Stimulated activated CD8-positive, alpha-beta memory T cell treated with anti-CD3 and anti-CD28 coated beads, Interleukin-15, amount 100 ng/mL, for 4 hours (primary cell): ENCODE results near the gene NDUFAF3.
A peak's percentile ranks its signal among the peaks of the same experiment; 100 is the strongest.

Source experiments
- DNase-seq, 2 donors: peaks; one replicate each; pipeline ENCODE4 v3.0.0-alpha.2; 2020; ENCODE audit warnings: low read depth in 2 of 2

Gene NDUFAF3, protein sequence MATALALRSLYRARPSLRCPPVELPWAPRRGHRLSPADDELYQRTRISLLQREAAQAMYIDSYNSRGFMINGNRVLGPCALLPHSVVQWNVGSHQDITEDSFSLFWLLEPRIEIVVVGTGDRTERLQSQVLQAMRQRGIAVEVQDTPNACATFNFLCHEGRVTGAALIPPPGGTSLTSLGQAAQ

DNA sequence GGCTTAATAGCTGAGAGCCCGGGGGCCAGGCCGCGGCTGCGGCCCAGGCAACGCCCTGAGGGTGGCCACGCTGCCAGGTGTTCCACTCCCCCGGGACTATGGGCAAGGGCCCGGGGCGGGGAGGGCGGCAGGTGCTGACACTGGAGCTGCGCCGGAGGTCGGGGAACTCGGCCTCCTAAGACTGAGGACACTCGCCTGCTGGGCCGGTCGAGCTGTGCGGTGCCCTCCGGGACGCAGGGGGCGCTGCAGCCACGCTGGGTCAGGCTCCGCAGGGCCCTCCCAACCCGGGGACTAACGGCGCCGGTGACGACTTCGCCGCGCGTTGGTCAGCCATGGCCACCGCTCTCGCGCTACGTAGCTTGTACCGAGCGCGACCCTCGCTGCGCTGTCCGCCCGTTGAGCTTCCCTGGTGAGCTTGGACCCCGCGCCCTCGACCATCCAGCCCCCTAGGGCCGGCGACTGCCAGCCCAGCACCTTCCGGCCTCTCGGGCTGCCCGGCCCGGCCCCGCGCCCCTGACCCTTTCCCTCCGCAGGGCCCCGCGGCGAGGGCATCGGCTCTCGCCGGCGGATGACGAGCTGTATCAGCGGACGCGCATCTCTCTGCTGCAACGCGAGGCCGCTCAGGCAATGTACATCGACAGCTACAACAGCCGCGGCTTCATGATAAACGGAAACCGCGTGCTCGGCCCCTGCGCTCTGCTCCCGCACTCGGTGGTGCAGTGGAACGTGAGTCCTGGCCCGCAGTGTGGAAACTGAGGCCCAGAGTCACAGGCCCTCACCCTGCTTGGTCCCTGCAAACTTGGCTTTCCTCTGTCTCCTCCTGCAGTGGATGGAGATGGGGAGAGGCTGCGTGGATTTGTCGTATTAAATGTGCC lies at the start of gene NDUFAF3:
Gene NDUFAF3, plus strand, starts transcription at position 309 of the 875 bp plus-strand sequence. Its CDS starts 24 bp downstream, at position 333.
- DNase-seq: peak; percentile 79 to 84

DNA sequence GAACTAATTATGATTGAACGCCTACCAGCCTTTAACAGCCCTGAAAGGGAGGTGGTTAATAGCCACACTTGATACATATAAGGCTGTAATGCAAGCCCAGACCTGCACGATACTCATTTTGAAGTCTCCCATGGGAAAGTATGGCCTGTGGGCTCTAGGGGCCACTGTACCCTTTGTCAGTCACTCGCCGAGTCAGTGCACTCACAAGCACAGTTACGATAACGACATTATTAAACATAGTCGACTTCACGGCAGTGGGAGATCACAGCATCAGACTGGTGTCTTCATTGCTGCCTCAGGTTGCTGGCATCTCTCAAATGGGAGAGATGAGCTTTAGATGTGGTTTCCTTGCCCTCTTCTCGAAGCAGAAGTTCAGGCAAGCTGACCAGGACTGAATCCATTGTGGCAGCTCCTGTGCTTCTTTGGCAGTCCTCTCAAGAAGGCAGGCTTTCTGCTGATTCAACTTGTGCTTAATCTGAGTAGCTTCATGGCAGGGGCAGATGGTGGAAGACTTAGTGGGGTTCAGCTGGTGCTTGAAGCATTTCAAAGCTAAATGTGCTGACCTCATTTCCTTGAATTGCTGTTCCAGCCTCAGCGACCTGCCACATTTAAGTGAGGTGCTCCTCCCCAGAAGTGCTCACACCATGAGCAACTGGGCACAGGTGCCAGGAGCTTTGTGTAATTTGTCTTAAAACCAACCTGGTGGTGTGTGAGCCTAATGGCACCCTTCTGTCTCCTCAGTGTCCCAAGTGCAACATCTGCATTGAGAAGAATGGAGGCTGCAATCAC lies 47.7 kb upstream of the NDUFAF3 start:
- no peak for DNase-seq

DNA sequence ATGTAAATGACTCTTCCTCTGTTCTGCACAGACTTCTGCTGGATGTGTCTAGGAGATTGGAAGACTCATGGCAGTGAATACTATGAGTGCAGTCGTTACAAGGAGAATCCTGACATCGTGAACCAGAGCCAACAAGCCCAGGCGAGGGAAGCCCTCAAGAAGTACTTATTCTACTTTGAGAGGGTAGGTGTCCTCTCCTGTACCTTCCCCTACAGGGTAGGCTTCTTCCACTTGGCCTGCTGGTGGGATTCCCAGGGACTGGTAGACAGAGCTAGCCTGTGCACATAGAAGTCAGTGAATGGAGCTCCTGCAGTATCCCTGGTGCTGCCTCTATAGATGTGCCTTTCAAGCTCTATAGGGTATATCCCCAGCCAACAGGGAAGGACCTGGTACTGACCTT lies 42.5 kb upstream of the NDUFAF3 start:
- no peak for DNase-seq

DNA sequence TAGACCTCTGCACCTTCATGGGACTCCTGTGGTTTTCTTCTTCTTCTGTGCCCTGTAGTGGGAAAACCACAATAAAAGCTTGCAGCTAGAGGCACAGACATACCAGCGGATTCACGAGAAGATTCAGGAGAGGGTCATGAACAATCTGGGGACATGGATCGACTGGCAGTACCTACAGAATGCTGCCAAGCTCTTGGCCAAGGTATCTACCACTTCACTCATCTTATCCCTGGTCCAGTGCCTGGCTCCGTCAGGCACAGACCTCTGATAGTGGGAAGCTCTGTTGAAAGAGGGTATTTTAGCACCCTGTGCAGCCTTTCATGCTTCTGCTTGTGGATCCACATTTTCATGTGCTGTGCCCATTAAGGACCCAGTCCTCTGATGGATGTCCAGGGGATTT lies 41.6 kb upstream of the NDUFAF3 start:
- no peak for DNase-seq

DNA sequence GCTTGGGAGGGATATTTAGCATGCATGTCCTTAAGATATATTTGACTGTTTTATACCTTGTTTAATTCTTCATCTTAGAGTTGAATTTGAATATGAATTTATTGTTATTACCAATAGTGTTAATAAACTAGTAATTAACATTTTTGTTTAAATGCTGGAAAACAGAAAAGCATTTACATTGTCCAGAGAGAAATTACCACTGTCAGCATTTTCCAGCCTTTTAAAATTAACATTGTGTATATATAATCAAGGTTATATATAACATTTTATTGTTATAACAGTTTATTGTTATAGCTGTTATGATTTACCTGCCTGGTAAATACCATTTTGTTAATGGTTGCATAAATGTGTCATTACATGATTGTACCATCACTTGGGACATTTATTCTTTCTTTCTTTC lies 39.9 kb upstream of the NDUFAF3 start:
- no peak for DNase-seq

DNA sequence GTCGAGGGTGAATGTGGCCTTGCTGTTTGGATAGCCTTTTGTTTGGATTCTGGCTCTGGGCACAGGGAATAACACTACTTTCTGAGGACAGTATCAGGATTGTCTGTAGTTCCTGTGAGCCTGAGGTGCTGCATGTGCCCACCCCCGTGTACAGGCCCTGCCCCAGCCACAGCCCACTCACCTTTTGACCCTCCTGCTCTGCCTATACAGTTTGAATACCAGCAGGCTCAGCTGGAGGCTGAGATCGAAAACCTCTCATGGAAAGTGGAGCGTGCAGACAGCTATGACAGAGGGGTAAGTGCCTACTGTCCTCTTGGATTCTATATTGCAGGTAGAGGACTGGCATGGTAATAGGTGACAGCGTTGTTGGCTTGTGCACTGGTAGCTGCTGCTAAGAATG lies 39.2 kb upstream of the NDUFAF3 start:
- no peak for DNase-seq

DNA sequence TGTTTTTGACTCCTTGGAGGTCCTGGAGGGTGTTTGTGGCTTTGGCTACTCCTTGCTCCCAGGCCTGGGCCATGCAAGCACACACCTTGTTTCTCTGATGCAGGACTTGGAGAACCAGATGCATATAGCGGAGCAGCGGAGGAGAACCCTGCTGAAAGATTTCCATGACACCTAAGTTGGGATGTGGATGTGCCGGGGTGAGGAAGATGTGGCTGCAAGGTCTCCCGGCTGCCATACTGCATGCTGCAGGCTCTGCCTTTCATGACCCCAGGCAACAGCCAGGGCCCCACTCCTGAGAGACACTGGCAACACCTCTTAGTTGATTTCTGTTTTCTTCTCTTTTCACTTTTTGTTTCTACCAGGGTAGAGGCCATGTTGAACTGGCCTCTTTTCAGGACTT lies 38.8 kb upstream of the NDUFAF3 start:
- no peak for DNase-seq

DNA sequence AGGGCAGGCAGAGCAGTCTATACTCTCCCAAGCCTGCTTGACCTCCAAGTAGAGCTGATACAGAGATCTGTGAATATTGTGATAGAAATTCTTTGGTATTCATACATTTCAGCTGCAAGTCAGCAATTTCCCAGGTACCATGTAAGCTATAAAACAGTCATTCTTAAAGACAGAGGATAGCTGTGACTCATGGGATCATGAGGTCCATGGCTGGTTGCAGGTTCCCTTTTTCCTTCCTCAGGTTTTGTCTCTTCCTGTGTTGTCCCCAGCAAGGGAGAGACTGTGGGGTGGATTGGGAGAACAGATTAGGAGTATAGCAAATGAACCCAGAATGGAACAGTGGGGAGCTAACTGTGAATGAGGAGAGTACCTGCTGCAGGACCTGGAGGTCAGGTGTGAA lies 37.3 kb upstream of the NDUFAF3 start:
- DNase-seq: no peak

DNA sequence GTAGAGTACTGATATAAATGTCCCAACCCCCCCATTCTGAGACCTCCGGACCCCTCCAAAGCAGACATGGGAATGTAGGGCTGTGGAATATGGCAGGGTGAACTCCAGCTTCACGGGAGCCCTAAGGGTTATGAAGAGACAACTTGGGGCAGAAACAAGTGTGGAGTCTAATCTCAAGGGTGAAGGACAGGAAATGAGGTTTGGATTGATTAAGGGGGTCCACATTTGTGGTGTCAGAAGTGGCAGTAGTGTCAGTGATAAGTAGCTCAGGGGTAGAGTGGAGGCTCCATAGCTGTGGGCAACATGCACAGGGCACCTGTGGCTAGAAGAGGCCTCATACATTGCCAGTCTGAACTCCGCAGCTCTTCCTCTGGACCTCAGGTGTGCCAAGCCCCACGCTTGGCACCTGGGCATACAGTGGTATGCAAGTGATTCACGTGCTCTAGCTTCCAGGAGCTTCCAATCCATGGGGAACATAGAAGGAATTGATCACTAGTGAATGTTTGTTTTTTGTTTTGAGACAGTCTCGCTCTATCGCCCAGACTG lies 36.0 kb upstream of the NDUFAF3 start:
- no peak for DNase-seq

DNA sequence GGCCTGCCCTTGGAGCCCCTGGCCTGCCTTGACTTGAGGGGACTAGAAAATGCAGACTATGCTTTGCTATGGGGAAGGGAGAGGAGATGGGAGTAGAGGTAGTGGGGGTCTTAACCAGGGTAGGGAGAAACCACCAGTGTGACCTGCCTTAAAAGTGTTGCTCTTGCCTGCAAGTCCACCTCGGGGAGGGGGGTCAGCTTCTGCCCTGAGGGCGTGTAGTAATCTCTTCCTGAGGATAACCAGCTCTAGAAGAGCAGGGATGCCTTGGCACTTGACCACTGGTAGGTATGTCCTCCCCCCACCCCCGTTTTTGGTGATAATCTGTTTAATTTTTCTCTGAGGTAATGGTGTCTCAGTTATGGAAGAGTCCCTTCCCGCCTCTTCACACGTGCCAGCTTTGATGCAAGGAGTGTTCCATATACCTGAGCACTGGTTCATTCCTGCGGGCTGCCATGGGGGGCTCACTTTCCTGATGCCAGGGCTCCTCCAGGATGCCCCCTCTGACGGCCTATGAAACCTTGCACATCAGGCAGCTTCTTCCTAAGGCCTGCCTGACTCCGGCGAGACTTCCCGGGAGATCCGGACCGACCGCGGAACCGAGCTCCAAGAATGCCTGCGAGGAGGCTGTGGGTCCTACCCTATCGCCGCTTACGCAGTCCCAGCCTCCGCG lies 32.7 kb upstream of the NDUFAF3 start:
- DNase-seq: no peak

DNA sequence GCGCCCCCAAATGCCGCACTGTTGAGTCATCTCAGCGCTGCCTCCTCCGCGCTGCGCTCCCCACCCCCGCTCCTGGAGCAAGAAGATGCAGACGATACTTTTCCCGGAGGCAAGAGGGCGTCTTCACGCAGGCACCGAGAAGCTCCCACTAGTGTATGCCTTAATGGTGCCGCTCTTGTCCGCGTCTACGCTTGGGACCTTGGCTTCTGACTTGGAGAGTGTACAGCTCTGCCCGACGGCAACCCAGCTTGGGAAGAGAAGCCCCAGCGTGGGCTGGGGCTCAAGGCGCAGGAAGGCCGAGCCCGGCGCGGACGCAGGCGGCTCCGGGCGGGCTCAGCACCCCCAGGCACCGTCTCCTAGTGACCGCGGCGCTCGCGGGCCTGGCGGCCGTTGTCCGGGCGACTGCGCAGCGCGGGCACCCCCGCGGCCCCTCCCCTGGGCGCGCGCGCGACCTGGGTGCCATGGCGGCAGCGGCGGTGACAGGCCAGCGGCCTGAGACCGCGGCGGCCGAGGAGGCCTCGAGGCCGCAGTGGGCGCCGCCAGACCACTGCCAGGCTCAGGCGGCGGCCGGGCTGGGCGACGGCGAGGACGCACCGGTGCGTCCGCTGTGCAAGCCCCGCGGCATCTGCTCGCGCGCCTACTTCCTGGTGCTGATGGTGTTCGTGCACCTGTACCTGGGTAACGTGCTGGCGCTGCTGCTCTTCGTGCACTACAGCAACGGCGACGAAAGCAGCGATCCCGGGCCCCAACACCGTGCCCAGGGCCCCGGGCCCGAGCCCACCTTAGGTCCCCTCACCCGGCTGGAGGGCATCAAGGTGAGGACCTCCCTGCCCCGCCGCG lies 31.9 kb upstream of the NDUFAF3 start, which contains the start of gene P4HTM:
Gene P4HTM, plus strand, starts transcription at position 446 of the 840 bp plus-strand sequence. Its CDS starts 16 bp downstream, at position 462.
- DNase-seq: peak; percentile 75 to 77

DNA sequence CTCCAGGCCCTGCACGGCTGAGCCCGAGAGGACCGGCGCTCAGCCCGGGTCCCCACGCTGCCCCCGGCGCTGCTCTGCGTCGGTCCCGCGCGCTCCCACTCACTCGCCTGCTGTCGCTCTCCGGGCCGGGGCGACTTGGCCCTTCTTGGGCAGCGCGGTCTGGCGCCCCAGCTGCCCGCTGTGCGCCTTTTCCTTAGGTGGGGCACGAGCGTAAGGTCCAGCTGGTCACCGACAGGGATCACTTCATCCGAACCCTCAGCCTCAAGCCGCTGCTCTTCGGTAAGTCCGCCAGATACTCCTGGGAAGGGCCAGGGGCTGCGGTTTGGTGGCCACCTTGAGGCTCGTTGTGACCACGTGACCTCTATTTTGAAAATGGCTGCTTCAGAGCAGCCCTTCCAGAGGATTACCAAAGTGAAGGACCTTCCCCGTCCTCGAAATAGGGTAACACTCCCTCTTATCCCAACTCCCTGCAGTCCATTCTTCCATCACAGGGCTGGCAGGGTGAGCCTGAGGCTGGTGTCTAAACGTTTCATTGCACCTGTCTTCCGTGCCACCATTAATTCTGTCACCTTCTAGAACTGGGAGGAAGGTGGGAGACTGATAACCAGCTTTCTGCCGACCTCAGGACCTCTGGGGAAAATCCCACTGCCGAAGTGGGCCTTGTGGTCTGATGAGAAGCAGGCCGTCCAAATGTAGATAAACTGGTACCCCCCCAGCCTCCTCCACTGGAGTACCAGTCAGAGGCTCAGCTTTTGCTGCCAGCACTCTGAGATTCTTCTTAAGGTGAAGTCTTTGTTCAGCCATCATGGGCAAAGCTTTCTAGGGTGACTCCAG lies 31.1 kb upstream of the NDUFAF3 start:
- DNase-seq: no peak

DNA sequence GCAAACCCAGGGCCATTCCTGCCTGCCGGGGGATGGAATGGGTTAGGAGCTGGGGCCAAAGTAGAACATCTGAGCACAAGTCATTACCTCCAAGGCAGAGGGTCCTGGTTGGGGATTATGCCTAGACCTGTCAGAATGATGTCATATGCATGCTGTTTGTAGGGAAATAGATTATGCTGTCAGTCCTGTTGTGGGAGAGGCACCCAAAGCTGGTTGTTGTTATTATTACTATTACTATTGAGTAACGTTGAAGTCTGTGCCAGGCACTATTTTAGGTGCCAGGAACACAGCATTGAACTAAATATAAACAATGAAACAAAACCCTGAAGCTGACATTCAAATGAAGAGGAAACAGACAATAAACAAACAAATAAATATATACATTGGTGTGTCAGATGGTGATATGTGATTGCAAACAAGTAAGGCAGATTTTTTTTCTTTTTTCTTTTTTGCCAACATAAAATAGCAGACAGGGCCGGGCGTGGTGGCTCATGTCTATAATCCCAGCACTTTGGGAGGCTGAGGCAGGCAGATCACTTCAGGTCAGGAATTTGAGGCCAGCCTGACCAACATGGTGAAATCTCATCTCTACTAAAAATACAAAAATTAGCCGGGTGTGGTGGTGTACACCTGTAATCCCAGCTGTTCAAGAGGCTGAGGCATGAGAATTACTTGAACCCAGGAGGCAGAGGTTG lies 29.9 kb upstream of the NDUFAF3 start:
- no peak for DNase-seq

DNA sequence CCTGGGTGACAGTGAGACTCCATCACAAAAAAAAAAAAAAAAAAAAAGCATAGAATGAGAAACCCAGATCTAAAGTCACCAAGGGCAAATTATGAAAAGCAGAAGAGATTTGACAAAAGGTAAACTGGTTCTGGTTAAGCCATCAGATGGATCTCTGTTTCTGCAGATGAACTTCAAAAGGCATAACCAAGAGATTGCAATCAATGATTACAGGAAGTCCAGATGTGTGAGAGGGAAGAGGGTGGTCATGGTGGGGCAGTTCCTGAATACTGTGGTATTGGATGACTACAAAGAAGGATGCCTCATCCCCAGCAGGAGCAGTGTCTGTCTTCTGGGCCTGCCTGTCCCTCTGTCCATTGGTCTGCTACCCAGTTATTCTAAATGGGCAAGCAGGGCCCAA lies 28.1 kb upstream of the NDUFAF3 start:
- no peak for DNase-seq

DNA sequence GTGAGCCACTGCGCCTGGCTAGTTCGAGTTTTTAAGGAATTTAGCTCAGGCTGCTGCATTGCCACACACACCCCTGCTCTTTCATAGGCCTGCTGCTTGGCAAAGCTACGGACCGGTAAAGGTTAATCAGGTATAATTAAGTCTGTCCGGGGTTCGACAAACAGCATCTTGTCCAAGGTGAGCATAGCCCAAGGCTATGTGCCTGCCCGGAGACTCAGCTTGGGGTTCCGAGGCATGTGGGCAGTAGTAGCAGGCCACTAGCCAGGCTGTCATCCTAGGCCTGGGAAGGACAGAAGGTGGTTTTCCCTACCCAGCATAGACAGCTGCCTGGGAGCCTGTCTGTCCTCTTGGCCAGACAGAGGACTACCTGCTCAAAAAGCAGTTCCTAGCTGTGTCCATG lies 25.3 kb upstream of the NDUFAF3 start:
- no peak for DNase-seq

DNA sequence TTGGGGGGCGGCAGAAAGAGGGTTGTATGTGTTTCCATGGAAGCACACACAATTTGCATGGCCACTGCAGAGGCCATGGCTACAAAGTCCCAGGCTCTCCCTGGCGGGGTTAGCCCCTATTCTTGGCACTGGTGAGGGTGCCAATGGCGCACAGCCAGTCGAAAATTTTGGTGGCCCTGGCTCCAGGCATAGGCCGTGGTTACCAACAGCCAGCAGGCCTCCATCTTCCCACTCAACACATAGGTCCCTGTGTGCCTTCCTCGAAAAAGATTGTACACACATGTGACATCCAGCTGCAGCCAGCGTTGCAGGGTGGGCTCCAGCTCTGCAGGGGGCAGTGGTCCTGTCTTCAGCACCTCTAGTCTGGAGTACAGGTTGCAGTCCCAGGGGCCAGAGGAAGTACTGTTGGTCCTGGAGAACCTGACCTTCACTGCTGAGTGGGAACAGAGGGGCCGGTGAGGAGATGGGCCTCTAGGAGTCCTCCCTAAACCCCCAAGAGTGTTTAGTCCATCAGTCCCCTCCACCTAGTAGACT lies 24.8 kb upstream of the NDUFAF3 start:
- no peak for DNase-seq

DNA sequence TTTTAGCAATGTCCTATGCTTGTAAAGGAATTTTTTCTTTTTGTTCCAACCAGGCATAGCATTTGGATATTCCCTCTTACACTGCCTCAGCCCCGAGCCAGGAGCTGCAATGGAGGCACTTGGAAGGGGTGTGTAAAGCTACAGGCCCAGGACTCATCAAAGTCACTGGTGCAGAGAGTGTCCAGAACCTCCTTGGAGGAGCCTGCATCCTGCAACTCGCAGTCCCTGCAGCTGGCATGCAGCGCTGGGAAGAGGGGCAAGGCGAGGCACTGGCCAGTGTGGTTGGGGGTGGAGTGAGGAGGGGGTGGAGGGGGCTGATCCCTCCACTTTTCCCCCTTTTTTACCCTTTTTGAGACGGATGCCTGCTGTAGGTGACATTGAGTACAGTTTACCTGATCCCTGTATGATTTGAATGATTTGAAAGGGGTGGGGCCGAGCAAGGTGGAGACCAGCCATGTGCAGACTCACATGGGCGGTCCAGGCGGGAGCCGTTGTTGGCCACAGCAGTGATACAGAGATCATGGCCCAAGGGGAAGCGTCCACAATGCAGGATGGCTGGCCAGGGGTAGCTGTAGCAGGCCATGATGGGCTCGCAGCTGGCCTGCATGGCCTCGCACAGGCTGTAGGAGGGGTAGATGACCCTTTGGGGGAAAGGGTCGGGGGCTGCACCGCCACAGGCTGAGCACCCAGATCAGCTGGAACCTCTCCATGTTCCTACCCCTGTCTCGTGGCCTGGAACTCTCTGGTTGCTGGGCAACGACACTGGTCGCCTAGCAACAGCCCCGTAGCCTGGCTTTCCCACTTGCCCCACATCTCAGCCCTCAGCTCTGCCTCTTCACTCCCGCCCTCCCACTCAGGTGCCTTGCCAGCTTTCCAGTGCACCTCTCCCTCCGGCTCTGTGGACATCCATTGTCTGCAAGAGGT lies 23.9 kb upstream of the NDUFAF3 start:
- no peak for DNase-seq
